HepG2 (cell line): ENCODE data around the gene TMEM187. TPM values are rescaled to one million over a fixed set of nuclear protein-coding genes. Genes with fewer than 3 reads are reported as not detected.

Source experiments
- ATAC-seq: fragments of 200-7000 bp; cut with Tn5 transposase; 3 replicates; pipeline ENCODE4 v1.9.1; 2020; ENCODE audit warnings: mild to moderate bottlenecking, moderate library complexity
- BruUV-seq: library from RNA; stranded (reverse); fragments of 400-500 nt; replicated peaks from 2 replicates; lab custom pipeline; 2021; lab: Mats Ljungman, UMichigan
- CTCF ChIA-PET: fragments of 300-600 bp; formaldehyde crosslinking; extraction: SDS; loops from one replicate; lab custom pipeline; 2021; ENCODE audit warnings: low total read pairs, inconsistent platforms, low intra/inter-chr PET ratio; lab: Yijun Ruan, JAX
- POLR2A ChIA-PET: fragments of 350-600 bp; sonication (Branson Sonifier 250); formaldehyde crosslinking; loops from one replicate; lab custom pipeline; 2020; ENCODE audit warnings: antibody characterized with exemption, inconsistent platforms; lab: Yijun Ruan, JAX
- DNase-seq: peaks from one replicate; pipeline ENCODE4 v3.0.0-alpha.2; 2015; ENCODE audit warnings: low spot score
- FAIRE-seq: peaks from 3 replicates; lab custom pipeline; 2011; peaks lifted over from hg19 to GRCh38; lab: Jason Lieb, UNC
- H2AFZ ChIP-seq: one replicate; pipeline ENCODE4 v1.6.1; 2011; ENCODE audit warnings: low read length, inconsistent platforms
- H3K27ac ChIP-seq: fragments of 300-600 bp; 3 replicates; pipeline ENCODE4 v1.8.0; 2011; ENCODE audit warnings: mixed run types, mild to moderate bottlenecking, mixed read lengths, low read length, inconsistent platforms; ENCODE audit not compliant: insufficient read depth; ENCODE audit errors: extremely low read length
- H3K27me3 ChIP-seq, 2 experiments: fragments of 200-600 bp in 1 of 2; 2 replicates in 1 of 2; 3 replicates in 1 of 2; pipeline versions ENCODE4 v1.6.0 to v1.8.0; 2011; ENCODE audit warnings: low read length in 2 of 2, mild to moderate bottlenecking in 2 of 2, moderate library complexity in 2 of 2, inconsistent platforms in 1 of 2; ENCODE audit not compliant: insufficient read depth in 2 of 2, control insufficient read depth in 1 of 2
- H3K36me3 ChIP-seq, 2 experiments: fragments of 200-600 bp in 1 of 2; replicated peaks in 1 of 2; 2 replicates in 1 of 2; 3 replicates in 1 of 2; pipeline versions ENCODE4 v1.5.1 to v1.8.0; 2011; ENCODE audit warnings: low read length in 2 of 2, inconsistent platforms in 1 of 2; ENCODE audit not compliant: insufficient read depth in 2 of 2, control insufficient read depth in 1 of 2
- H3K4me1 ChIP-seq: 2 replicates; pipeline ENCODE4 v1.5.1; 2012; ENCODE audit warnings: low read length, inconsistent platforms; ENCODE audit not compliant: insufficient read depth
- H3K4me2 ChIP-seq: 2 replicates; pipeline ENCODE4 v1.6.0; 2011; ENCODE audit warnings: low read depth, low read length, inconsistent platforms
- H3K4me3 ChIP-seq, 3 experiments: fragments of 200-600 bp in 1 of 3; sonication (generic), shearing (Covaris generic) in 1 of 3; replicated peaks in 1 of 3; 2 replicates each; pipeline ENCODE4 v1.5.1; 2011 to 2016; ENCODE audit warnings: low read length in 3 of 3, inconsistent platforms in 2 of 3, low read depth in 2 of 3, mild to moderate bottlenecking in 2 of 3, control low read depth in 1 of 3, mixed read lengths in 1 of 3; ENCODE audit not compliant: insufficient read depth in 1 of 3
- H3K79me2 ChIP-seq: one replicate; pipeline ENCODE4 v1.6.1; 2011; ENCODE audit warnings: low read length, inconsistent platforms; ENCODE audit not compliant: insufficient read depth
- H3K9ac ChIP-seq: 2 replicates; pipeline ENCODE4 v1.6.0; 2011; ENCODE audit warnings: mild to moderate bottlenecking, low read depth, low read length, inconsistent platforms; ENCODE audit not compliant: insufficient read depth
- H3K9me3 ChIP-seq: 2 replicates; pipeline ENCODE4 v1.5.1; 2012; ENCODE audit warnings: mild to moderate bottlenecking, low read length
- H4K20me1 ChIP-seq: 2 replicates; pipeline ENCODE4 v1.6.0; 2011; ENCODE audit warnings: inconsistent platforms, mild to moderate bottlenecking, low read length, moderate library complexity; ENCODE audit not compliant: insufficient read depth
- ELF4 ChIP-seq: sonication (generic); formaldehyde crosslinking; IDR thresholded peaks from 2 replicates; pipeline ENCODE4 v1.5.0; 2020; ENCODE audit warnings: missing genetic modification reagents, mild to moderate bottlenecking, moderate library complexity, borderline replicate concordance
- GABPB1 ChIP-seq: IDR thresholded peaks from 2 replicates; pipeline ENCODE4 v1.6.1; 2016; ENCODE audit warnings: mild to moderate bottlenecking, missing genetic modification reagents, moderate library complexity, missing compliant biosample characterization
- GATAD2A ChIP-seq: IDR thresholded peaks from 2 replicates; pipeline ENCODE4 v1.6.1; 2016
- HNRNPUL1 ChIP-seq: fragments of 200-400 bp; formaldehyde crosslinking; IDR thresholded peaks from 2 replicates; pipeline ENCODE4 v1.6.1; 2017; ENCODE audit warnings: low read depth, mild to moderate bottlenecking, low read length, moderate library complexity
- TAF1 ChIP-seq: sonication (generic); formaldehyde crosslinking; IDR thresholded peaks from 2 replicates; pipeline ENCODE4 v1.4.0; 2020; ENCODE audit warnings: missing genetic modification reagents
- ZNF280B ChIP-seq: sonication (generic); formaldehyde crosslinking; IDR thresholded peaks from 2 replicates; pipeline ENCODE4 v1.5.0; 2020; ENCODE audit warnings: missing genetic modification reagents, mild to moderate bottlenecking, borderline replicate concordance
- ZNF318 ChIP-seq: sonication (generic); formaldehyde crosslinking; IDR thresholded peaks from 2 replicates; pipeline ENCODE4 v1.4.0; 2020; ENCODE audit warnings: mild to moderate bottlenecking, missing genetic modification reagents
- ZNF510 ChIP-seq: sonication (generic); formaldehyde crosslinking; IDR thresholded peaks from 2 replicates; pipeline ENCODE4 v1.4.0; 2020; ENCODE audit warnings: low read depth, mild to moderate bottlenecking, missing genetic modification reagents
- ZNF879 ChIP-seq: sonication (generic); formaldehyde crosslinking; IDR thresholded peaks from 2 replicates; pipeline ENCODE4 v1.8.1; 2023; ENCODE audit warnings: missing genetic modification reagents
- WGBS: methylation state at CpG from one replicate; pipeline ENCODE4 v1.1.6; 2017; ENCODE audit warnings: low lambda C conversion rate; 5-methylcytosine and 5-hydroxymethylcytosine counted together
- in situ Hi-C: cut with HindIII; loops from 2 replicates; pipeline ENCODE4 v1.10.0; 2017; ENCODE audit warnings: low pct_unique_long_range_greater_than_20kb; ENCODE audit not compliant: extremely low pct_ligation_motif_present
- intact Hi-C: fragments of 100-400 bp; cut with micrococcal nuclease; formaldehyde crosslinking; loops from one replicate; pipeline ENCODE4 v1.10.0; 2022; ENCODE audit not compliant: unreplicated experiment
- polyA plus RNA-seq, 8 experiments: library from polyadenylated mRNA; depleted of rRNA in 3 of 8; stranded (reverse) in 7 of 8; unstranded in 1 of 8; fragments of >200 nt; fragmentation: Illumina TruSeq in 4 of 8; extraction: Trizol in 4 of 8; gene quantifications; 2 replicates each; pipeline versions ENCODE4 v1.2.1 to v1.2.3, GENCODE V29; 2011 to 2016; ENCODE audit warnings: low read depth in 4 of 8, missing spikeins in 1 of 8, mixed read lengths in 1 of 8; ENCODE audit not compliant: insufficient read depth in 1 of 8
- total RNA-seq, 5 experiments: library from RNA; depleted of rRNA; stranded (reverse); fragments of >200 nt; fragmentation: Illumina TruSeq; extraction: Trizol; gene quantifications; 2 replicates each; pipeline ENCODE4 v1.2.3, GENCODE V29; 2016; ENCODE audit warnings: low read depth in 1 of 5
- TF ChIP-seq, protein P1 (sequence below): sonication (generic); formaldehyde crosslinking; IDR thresholded peaks from 2 replicates; pipeline ENCODE4 v1.4.0; 2020; ENCODE audit warnings: mild to moderate bottlenecking, missing genetic modification reagents

TMEM187 gene
- total and polyA plus RNA-seq, 2 of the 13 experiments (the other 11 are each of a cell fraction or from before 2014, with no cell fraction given), result 2.2 to 6.2 TPM

DNA sequence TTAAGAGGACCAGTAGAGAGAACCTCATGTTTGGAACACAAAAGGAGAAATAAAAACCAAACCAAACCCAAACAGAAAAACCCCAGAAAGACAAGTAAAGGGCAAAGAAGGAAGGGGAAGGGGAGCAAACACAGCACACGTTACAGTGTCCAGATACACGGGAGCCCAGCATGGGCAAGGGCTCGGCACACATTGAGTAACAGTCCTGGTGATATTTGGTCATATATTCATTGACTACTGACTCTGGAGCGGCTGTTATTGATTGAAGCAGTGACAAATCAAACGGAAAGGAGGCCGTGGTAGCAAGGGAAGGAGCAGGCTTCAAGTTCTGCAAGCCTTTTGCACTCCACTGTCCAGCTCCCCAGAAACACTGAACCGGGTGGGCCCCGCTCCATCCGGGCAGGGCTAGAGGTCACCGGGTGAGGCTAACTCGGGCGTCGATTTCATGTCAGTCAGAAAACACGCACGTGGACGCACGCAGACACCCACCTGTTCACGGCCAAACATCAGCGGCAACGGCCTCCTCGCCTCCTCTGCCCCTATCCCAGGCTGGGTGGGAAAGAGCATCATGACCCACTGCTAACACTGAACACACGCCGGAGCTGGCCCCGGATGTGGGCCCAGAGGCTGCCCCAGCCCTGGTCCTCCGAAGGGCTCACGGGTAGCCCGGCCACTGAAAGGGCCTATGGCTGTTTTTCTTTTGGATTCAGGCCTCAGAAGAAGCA, 50.9 kb downstream of the TMEM187 start:
- BruUV-seq, result no TSS peak
- H3K9me3 ChIP-seq, result no peaks in the 10 kb centered on the region
- H3K27me3 ChIP-seq, result no peaks in the 10 kb centered on the region
- H2AFZ ChIP-seq, result no peak overlapping the region
- H3K27ac ChIP-seq, result peak overlapping the region; percentile 44
- peaks cover 9% of the 10 kb centered on the region for H3K79me2 ChIP-seq
- ChIA-PET CTCF (no interaction called here), POLR2A (no interaction called here)
- peaks cover 0 to under 1% of the 10 kb centered on the region in 2 experiments; a peak in 1 of 5 replicates for H3K36me3 ChIP-seq
- peaks cover 36% of the 10 kb centered on the region for H3K4me1 ChIP-seq
- no peak for DNase-seq
- ATAC-seq, result peak; percentile 27
- peak; percentile 37 for FAIRE-seq
- 24% methylated on average over 3 of the region's 27 CpGs for WGBS
- in situ Hi-C loops, result no loop called here
- no peaks in the 10 kb centered on the region for H4K20me1 ChIP-seq
- peak overlapping the region; percentile 12; the same call in 1 of the 2 replicates for H3K4me2 ChIP-seq
- H3K9ac ChIP-seq, result no peak overlapping the region
- intact Hi-C loops, result no loop called here
- no peak overlapping the region for H3K4me3 ChIP-seq
- TF ChIP-seq ELF4 (CRISPR knock-in tag), result no peak
- no peak for TF ChIP-seq ZNF510
- no peak for TF ChIP-seq ZNF879 (CRISPR knock-in tag)
- no peak for TF ChIP-seq HNRNPUL1
- no peak for TF ChIP-seq ZNF280B (CRISPR knock-in tag)
- TF ChIP-seq ZNF318 (CRISPR knock-in tag), result no peak
- TF ChIP-seq TAF1, result no peak
- TF ChIP-seq GABPB1 (CRISPR knock-in tag), result peak; percentile 38; the same call in 1 of the 2 replicates
- TF ChIP-seq, protein P1, sequence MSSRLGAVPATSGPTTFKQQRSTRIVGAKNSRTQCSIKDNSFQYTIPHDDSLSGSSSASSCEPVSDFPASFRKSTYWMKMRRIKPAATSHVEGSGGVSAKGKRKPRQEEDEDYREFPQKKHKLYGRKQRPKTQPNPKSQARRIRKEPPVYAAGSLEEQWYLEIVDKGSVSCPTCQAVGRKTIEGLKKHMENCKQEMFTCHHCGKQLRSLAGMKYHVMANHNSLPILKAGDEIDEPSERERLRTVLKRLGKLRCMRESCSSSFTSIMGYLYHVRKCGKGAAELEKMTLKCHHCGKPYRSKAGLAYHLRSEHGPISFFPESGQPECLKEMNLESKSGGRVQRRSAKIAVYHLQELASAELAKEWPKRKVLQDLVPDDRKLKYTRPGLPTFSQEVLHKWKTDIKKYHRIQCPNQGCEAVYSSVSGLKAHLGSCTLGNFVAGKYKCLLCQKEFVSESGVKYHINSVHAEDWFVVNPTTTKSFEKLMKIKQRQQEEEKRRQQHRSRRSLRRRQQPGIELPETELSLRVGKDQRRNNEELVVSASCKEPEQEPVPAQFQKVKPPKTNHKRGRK (CRISPR knock-in tag), result no peak
- 0 out of 2 replicates have a peak, but pooled peaks have one; percentile 17 for TF ChIP-seq GATAD2A (CRISPR knock-in tag)
